Right atrium auricular region (tissue), 2 donors: ENCODE results near the gene MRPL55. TPM values are rescaled to one million over a fixed set of nuclear protein-coding genes. Genes with fewer than 3 reads are reported as not detected.

Source experiments
- DNase-seq: peaks from one replicate; pipeline ENCODE4 v3.0.0-alpha.2; 2019; ENCODE audit warnings: low spot score
- H3K27ac ChIP-seq, 2 donors: fragments of 200-600 bp; sonication (generic); 1 replicate in 1 of 2; 2 replicates in 1 of 2; pipeline ENCODE4 v1.5.1; 2016 to 2019
- H3K27me3 ChIP-seq, 2 donors: fragments of 200-600 bp; sonication (generic); one replicate each; pipeline versions ENCODE4 v1.5.1 to v1.6.0; 2017 to 2019
- H3K36me3 ChIP-seq: fragments of 200-600 bp; sonication (generic); one replicate; pipeline ENCODE4 v1.5.1; 2016
- H3K4me1 ChIP-seq, 2 donors: fragments of 200-600 bp; sonication (generic); one replicate each; pipeline versions ENCODE4 v1.5.1 to v1.6.0; 2017 to 2019
- H3K4me3 ChIP-seq, 2 donors: fragments of 200-600 bp; sonication (generic); 1 replicate in 1 of 2; 2 replicates in 1 of 2; pipeline ENCODE4 v1.5.1; 2017 to 2019; ENCODE audit warnings: mild to moderate bottlenecking in 1 of 2, moderate library complexity in 1 of 2
- H3K9me3 ChIP-seq, 2 donors: fragments of 200-600 bp; sonication (generic); one replicate each; pipeline ENCODE4 v1.5.1; 2019
- CTCF ChIP-seq, 2 donors: fragments of 200-600 bp; sonication (generic); IDR thresholded peaks; one replicate each; pipeline ENCODE4 v1.5.1; 2019; ENCODE audit warnings: antibody characterized with exemption in 2 of 2
- total RNA-seq, 2 donors: library from RNA; depleted of rRNA; stranded (reverse); fragments of >200 nt; gene quantifications; one replicate each; pipeline ENCODE4 v1.1.0, GENCODE V29; 2016

MRPL55 gene
- total RNA-seq, 2 donors from 2014 or later: 76.6 to 81.2 TPM

GRCh38 chr1:228102791-228103620, 6.1 kb downstream of the MRPL55 start, which contains the start of gene C1orf35:
C1orf35 (minus strand) TSS chr1:228103325; CDS start chr1:228103227, 98 bp downstream.
- Histone ChIP-seq H3K36me3 (peaks cover 43% of the 10 kb centered on the region), H3K4me3 (peak within 1 kb of the TSS; percentile 61 to 93), H3K27me3 (no peaks in the 10 kb centered on the region), H3K27ac (peak within 1 kb of the TSS; percentile 89 to 91), H3K4me1 (peaks cover 0 to 41% of the 10 kb centered on the region in 2 donors), H3K9me3 (no peaks in the 10 kb centered on the region)
- peak; percentile 94 for DNase-seq
- no peak for TF ChIP-seq CTCF (IDR thresholded peaks at IDR 0.05)

GRCh38 chr1:228101994-228102790, 6.9 kb downstream of the MRPL55 start:
- peaks cover 0 to 47% of the 10 kb centered on the region in 2 donors for H3K4me1 ChIP-seq
- peak overlapping the region; percentile 61 to 93 for H3K4me3 ChIP-seq
- H3K27ac ChIP-seq: peak overlapping the region; percentile 89 to 91
- no peaks in the 10 kb centered on the region for H3K27me3 ChIP-seq
- TF ChIP-seq CTCF (IDR thresholded peaks at IDR 0.05): peak in 1 of 2 donors; percentile 42
- peaks cover 47% of the 10 kb centered on the region for H3K36me3 ChIP-seq
- H3K9me3 ChIP-seq: no peaks in the 10 kb centered on the region
- DNase-seq: no peak

- Histone ChIP-seq H3K27ac (peak overlapping the region in 1 of 2 donors; percentile 91), H3K36me3 (peaks cover 50% of the 10 kb centered on the region), H3K4me3 (peak overlapping the region in 1 of 2 donors; percentile 93), H3K9me3 (no peaks in the 10 kb centered on the region), H3K27me3 (no peaks in the 10 kb centered on the region), H3K4me1 (peaks cover 0 to 52% of the 10 kb centered on the region in 2 donors)
- no peak for TF ChIP-seq CTCF (IDR thresholded peaks at IDR 0.05)
- no peak for DNase-seq
These were observed 7.5 kb downstream of the MRPL55 start for GRCh38 chr1:228101614-228101993.

GRCh38 chr1:228100822-228101613, 8.1 kb downstream of the MRPL55 start:
- peaks cover 45% of the 10 kb centered on the region for H3K36me3 ChIP-seq
- no peak overlapping the region for H3K4me3 ChIP-seq
- DNase-seq: no peak
- no peak for TF ChIP-seq CTCF (IDR thresholded peaks at IDR 0.05)
- no peaks in the 10 kb centered on the region for H3K9me3 ChIP-seq
- peaks cover 0 to 54% of the 10 kb centered on the region in 2 donors for H3K4me1 ChIP-seq
- no peaks in the 10 kb centered on the region for H3K27me3 ChIP-seq
- no peak overlapping the region for H3K27ac ChIP-seq

GRCh38 chr1:228099331-228099732, 9.8 kb downstream of the MRPL55 start:
- H3K27me3 ChIP-seq: no peaks in the 10 kb centered on the region
- H3K27ac ChIP-seq: no peak overlapping the region
- H3K36me3 ChIP-seq: peaks cover 43% of the 10 kb centered on the region
- peaks cover 0 to 54% of the 10 kb centered on the region in 2 donors for H3K4me1 ChIP-seq
- no peak overlapping the region for H3K4me3 ChIP-seq
- DNase-seq: no peak
- TF ChIP-seq CTCF (IDR thresholded peaks at IDR 0.05): no peak
- peaks cover 0 to 8% of the 10 kb centered on the region in 2 donors for H3K9me3 ChIP-seq
